AG10803 (cell line): ENCODE results near the gene SLC7A14.

Experiments used
- DNase-seq: peaks from one replicate; pipeline ENCODE4 v3.0.0; 2010; ENCODE audit warnings: low read depth
- H3K4me3 ChIP-seq: 2 replicates; pipeline ENCODE4 v1.5.1; 2011; ENCODE audit warnings: mild to moderate bottlenecking, low read length, control low read depth
- CTCF ChIP-seq: conservative IDR thresholded peaks from 2 replicates; pipeline ENCODE4 v1.5.1; 2011; ENCODE audit warnings: mild to moderate bottlenecking, low read length, control low read depth, inconsistent platforms

Gene SLC7A14

GRCh38 chr3:170417090-170417489 lies 168.8 kb downstream of the SLC7A14 start:
- no peak overlapping the region for H3K4me3 ChIP-seq

GRCh38 chr3:170414202-170414663 lies 171.6 kb downstream of the SLC7A14 start:
- TF ChIP-seq CTCF: peak; percentile 99
- DNase-seq: peak; percentile 99

More at GRCh38 chr3:170417090-170417489, 168.8 kb downstream of the SLC7A14 start:
- DNase-seq: no peak
- no peak for TF ChIP-seq CTCF

GRCh38 chr3:170413291-170413690 lies 172.6 kb downstream of the SLC7A14 start:
- no peak for DNase-seq
- H3K4me3 ChIP-seq: no peak overlapping the region
- no peak for TF ChIP-seq CTCF

More at GRCh38 chr3:170414202-170414663, 171.6 kb downstream of the SLC7A14 start:
- no peak overlapping the region for H3K4me3 ChIP-seq

GRCh38 chr3:170410428-170411029 lies 175.3 kb downstream of the SLC7A14 start:
- no peak overlapping the region for H3K4me3 ChIP-seq
- DNase-seq: peak; percentile 38
- peak; percentile 69 for TF ChIP-seq CTCF
